ENCODE results near the gene ABCB9. TPM values are rescaled to one million over a fixed set of nuclear protein-coding genes. Genes with fewer than 3 reads are reported as not detected.

ABCB9 gene
- total RNA-seq, 6 experiments from 2014 or later: 0.48 to 1.4 (median 0.94) TPM

- WGBS (ENCODE audit: insufficient coverage, low coverage, low lambda C conversion rate, missing lambda C conversion rate): 84% methylated on average over 4 of the region's 35 CpGs
- Histone ChIP-seq H3K36me3 (no peaks in the 10 kb centered on the region), H3K4me3 (no peak overlapping the region), H3K9me3 (no peaks in the 10 kb centered on the region), H3K4me1 (no peaks in the 10 kb centered on the region), H3K27me3 (no peaks in the 10 kb centered on the region), H3K27ac (no peak overlapping the region)
- ATAC-seq (peak in 1 of 4 donors; percentile 7), DNase-seq (no peak)
- TF ChIP-seq POLR2A (IDR thresholded peaks at IDR 0.05) (no peak), CTCF (IDR thresholded peaks at IDR 0.05) (no peak)
- intact Hi-C loops (cut with DNase I): loop anchor here in 1 of 2 donors (10.0 kb wide), 1 partner anchor 165 kb away; no protein-coding TSS in a partner anchor
Observed at GRCh38 chr12:122959566-122960192, 6.6 kb downstream of the ABCB9 start.

GRCh38 chr12:122958198-122958888 lies 7.9 kb downstream of the ABCB9 start:
- H3K9me3 ChIP-seq: no peaks in the 10 kb centered on the region
- H3K4me3 ChIP-seq: no peak overlapping the region
- no peaks in the 10 kb centered on the region for H3K27me3 ChIP-seq
- no peak for DNase-seq
- intact Hi-C loops (cut with DNase I): loop anchor here in 1 of 2 donors (10.0 kb wide), 1 partner anchor 164 kb away; no protein-coding TSS in a partner anchor
- no peak for TF ChIP-seq POLR2A (IDR thresholded peaks at IDR 0.05)
- TF ChIP-seq CTCF (IDR thresholded peaks at IDR 0.05): no peak
- H3K36me3 ChIP-seq: no peaks in the 10 kb centered on the region
- H3K4me1 ChIP-seq: no peaks in the 10 kb centered on the region
- WGBS (ENCODE audit: insufficient coverage, low coverage, low lambda C conversion rate, missing lambda C conversion rate): 91% methylated on average over 4 of the region's 5 CpGs
- H3K27ac ChIP-seq: no peak overlapping the region
- ATAC-seq: no peak

GRCh38 chr12:122956035-122956434 lies 10.2 kb downstream of the ABCB9 start:
- intact Hi-C loops (cut with DNase I): loop anchor here in 1 of 2 donors (10.0 kb wide), 1 partner anchor 161 kb away; no protein-coding TSS in a partner anchor
- Histone ChIP-seq H3K36me3 (no peaks in the 10 kb centered on the region), H3K27me3 (no peaks in the 10 kb centered on the region), H3K4me3 (no peak overlapping the region), H3K4me1 (no peaks in the 10 kb centered on the region), H3K27ac (no peak overlapping the region), H3K9me3 (no peaks in the 10 kb centered on the region)
- WGBS (ENCODE audit: insufficient coverage, low coverage, low lambda C conversion rate, missing lambda C conversion rate): 50% methylated on average over 1 of the region's 2 CpGs
- no peak for ATAC-seq
- DNase-seq: no peak
- TF ChIP-seq CTCF (IDR thresholded peaks at IDR 0.05) (no peak), POLR2A (IDR thresholded peaks at IDR 0.05) (no peak)

- Histone ChIP-seq H3K4me3 (no peak overlapping the region), H3K27ac (no peak overlapping the region), H3K4me1 (no peaks in the 10 kb centered on the region), H3K27me3 (no peaks in the 10 kb centered on the region), H3K9me3 (no peaks in the 10 kb centered on the region), H3K36me3 (no peaks in the 10 kb centered on the region)
- TF ChIP-seq CTCF (IDR thresholded peaks at IDR 0.05) (no peak), POLR2A (IDR thresholded peaks at IDR 0.05) (no peak)
- 88% methylated on average over 1 of the region's 8 CpGs for WGBS (ENCODE audit: insufficient coverage, low coverage, low lambda C conversion rate, missing lambda C conversion rate)
- DNase-seq: no peak
- ATAC-seq: no peak
- intact Hi-C loops (cut with DNase I): loop anchor here in 1 of 2 donors (10.0 kb wide), 1 partner anchor 160 kb away; no protein-coding TSS in a partner anchor
Observed at GRCh38 chr12:122955156-122955555, 11.1 kb downstream of the ABCB9 start.

All from right lobe of liver (tissue), 6 donors.